GM19324 (cell line): Measurements from ENCODE around the gene TMEM143.
"Not testable (repeated sequence)": the region's sequence is repeated elsewhere in the genome, so short reads cannot be mapped to it uniquely, and the experiment has no call there.

ENCODE experiments used
- ATAC-seq: cut with Tn5 transposase; IDR thresholded peaks from one replicate; pipeline ENCODE4 v1.9.1; 2021; ENCODE audit warnings: mild to moderate bottlenecking, moderate library complexity; ENCODE audit not compliant: unreplicated experiment, low FRiP score

The TMEM143 gene

DNA sequence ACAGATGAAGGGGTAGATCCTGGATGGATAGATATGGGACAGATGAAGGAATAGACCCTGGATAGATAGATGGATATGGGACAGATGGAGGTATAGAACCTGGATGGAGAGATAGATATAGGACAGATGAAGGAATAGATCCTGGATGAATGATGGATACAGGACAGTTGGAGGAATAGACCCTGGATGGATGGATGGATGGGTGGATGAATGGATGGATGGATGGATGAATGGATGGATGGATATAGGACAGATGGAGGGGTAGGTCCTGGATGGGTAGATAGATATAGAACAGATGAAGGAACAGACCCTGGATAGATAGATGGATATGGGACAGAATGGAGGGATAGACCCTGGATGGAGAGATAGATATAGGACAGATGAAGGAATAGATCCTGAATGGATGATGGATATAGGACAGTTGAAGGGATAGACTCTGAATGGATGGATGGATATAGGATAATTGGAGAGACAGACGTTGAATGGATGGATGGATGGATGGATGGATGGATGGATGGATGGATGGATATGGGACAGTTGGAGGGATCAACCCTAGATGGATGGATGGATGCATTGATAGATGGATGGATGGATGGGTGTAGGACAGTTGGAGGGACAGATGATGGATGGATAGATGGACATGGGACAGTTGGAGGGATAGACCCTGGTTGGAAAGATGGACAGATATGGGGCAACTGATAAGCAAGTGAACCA is 61.7 kb downstream of the TMEM143 start:
- ATAC-seq = no peak

DNA sequence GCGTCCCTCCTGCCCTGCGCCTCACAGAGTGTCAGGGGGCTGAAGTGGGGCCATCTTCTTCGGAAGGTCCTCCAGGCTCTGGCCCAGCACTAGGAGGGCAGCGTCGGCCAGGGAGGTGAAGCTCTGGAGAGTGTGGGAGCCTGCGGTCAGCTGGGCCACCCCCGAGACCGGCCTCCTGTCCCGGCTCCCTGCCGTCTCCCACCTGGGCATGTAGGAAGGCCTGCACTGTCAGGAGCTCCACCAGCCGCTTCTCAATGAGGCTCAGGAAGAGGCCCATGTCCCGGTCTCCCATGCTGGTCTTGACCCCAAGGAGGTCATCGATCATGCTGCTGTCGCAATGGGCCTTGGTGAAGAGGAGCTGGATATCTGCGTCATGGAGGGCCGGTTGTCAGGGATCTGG is 65.8 kb downstream of the TMEM143 start:
- ATAC-seq = no peak

DNA sequence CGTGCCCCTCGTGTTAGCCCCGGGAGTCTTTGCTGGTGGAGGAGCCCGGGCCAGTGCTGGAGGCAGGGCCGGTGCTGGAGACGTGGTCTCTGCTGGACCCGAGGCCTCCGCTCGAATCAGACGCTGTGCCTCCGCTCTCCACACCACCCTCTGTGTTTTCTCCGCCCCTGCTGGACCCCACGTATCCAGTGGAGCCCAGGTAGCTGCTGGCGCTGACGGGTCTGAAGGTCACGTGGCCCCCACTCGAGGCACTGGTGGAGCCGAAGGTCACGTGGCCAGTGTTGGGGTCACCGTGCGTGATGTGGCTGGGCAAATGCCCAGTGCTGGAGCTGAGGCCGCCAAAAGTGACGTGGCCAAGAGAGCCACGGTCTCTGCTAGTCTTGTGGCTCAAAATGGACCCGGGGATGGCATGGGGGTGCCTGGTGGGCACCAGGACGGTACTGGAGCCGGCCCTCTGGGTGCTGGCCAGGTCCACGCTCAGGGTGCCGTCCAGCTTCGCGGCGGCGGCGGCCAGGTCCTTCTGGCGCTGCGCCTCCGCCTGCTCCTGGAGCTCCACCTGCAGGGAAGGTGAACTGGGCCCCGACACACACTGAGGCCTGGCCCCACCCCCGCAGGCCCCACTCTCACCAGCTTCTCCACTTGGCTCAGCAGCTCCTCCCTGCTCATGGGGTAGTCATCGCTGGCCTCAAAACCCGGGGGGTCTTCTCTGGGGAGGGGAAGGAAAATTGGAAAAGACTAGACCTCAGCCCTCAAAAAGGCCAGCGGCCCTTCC is 66.6 kb downstream of the TMEM143 start:
- ATAC-seq = no peak

DNA sequence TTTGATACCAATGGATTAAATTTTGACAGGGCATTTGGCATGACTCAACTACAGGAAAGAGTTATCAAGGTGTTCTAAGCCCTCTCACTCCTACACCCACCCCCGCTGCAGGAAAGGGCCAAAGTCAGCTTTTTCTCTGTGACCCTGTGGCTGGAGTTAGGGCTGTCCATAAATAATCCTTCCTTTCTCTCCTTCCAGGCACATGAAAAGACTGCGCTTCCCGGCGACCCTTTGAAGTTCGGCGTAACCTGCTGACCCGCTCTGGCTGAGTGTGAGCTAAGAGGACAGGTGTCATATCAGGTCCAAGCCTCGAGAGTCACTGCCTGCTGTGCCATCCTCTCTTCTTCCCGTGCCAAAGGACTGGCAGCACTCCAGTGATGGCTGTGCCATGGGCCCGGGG is 68.3 kb downstream of the TMEM143 start:
- ATAC-seq = no peak

DNA sequence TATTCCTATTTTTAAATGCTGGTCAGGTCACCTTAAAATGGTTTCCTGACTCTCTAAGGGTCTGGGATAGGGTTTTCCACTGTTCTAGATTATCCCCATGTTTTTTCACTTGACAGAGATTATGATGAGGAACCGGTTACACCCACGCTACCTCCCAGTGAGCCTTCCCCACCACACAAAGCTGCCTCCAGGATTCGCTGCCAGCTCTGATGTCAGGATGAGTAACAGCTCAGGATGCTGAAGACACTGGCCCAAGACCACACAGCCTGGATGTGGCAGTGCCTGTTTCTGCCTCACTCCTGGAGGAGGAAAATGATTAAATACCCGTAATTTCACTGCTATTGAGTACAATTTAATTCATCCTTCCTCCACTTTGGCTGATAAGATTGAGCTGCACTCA is 70.9 kb downstream of the TMEM143 start:
- ATAC-seq = no peak

DNA sequence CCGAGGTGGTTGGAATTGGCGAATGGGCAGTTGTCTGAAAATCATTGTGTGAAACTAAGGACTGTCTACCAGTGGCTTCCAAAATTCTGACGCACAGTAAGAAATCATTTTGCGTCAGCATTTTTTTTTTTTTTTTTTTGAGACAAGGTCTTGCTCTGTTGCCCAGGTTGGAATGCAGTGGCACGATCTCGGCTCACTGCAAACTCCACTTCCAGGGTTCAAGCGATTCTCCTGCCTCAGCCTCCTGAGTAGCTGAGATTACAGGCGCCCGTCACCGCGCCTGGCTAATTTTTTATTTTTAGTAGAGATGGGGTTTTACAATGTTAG is 72.3 kb downstream of the TMEM143 start:
- not testable (repeated sequence) for ATAC-seq

DNA sequence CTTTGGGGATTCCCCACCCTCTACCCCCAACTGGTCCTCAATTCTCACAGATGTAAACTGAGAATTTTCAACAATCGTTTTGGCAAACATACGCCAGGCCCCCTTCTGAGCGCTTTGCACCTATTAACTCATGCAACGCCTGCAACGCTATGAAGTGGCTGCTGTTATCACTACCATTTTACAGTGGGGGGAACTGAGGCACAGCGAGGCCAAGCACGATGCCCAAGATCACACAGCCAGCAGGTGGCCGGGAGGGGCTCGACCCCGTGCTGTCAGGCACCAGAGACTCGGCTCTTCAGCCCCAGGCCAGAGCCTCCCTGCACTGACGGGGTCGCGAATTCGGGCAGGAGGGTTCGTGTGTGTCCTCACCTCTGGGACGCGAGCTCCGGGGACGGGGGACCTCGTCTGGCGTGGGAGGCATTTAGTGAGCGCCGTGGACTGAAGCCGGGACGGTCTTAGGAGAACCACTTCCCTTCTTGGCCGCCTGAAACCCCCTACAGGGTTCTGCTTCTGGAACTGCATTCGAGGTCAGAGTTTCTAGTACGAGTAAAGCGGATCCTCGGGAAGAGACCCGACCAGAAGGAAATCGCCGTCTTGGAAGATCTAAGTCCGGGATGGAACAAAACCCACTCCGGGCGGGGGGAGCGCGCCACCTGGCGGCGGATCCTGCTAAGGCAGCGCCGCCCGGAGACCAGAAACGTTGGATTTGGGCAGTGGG is 72.8 kb downstream of the TMEM143 start:
- ATAC-seq = no peak

DNA sequence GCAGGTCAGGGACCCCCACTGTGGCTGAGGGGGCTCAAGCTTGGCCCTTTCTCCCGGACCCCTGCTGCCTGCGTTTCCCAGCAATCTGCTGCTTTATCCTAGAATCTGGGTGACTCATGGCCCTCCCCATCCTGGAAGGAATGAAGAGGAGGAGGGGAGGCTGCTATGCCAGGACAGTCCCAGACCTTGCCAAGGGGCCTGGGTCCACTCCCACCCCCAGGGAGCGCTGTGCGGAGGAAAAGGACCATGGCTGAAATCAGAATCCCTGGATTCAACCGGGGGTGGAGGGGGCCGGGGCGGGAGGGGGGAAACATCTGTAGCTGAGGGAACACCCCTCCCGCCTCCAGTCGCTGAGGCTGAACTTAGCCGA is 73.4 kb downstream of the TMEM143 start:
- ATAC-seq = no peak

DNA sequence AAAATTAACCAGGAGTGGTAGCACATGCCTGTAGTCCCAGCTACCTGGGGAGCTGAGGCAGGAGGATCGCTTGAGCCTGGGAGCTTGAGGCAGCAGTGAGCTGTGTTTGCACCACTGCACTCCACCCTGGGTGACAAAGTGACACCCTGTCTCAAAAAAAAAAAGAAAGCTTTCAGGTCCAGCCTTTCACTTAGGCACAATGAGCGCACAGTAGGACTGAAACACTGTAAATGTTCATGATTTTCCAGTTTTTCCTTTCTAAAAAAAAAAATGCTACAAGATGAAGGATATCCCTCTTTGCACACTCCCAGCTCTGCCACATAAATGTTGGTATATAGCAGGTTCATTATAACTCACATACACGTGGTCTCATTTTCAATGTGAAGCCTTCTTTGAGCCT is 76.0 kb downstream of the TMEM143 start:
- no peak for ATAC-seq

DNA sequence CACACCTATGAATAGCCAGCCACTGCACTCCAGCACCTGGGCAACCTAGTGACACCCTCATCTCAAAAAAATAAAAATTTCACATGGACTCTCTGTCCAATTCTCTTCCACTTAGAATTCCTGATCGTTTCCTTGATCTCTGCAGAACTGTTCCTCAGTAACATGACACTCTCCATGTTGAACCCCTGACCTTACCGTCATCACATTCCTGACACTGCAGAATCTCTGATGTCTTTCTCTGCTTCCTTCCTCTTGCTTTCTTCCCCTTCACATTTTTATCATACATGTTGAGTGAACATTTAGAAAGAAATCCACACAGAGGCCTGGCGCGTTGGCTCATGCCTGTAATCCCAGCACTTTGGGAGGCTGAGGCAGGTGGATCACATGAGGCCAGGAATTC is 78.8 kb downstream of the TMEM143 start:
- ATAC-seq = no peak

DNA sequence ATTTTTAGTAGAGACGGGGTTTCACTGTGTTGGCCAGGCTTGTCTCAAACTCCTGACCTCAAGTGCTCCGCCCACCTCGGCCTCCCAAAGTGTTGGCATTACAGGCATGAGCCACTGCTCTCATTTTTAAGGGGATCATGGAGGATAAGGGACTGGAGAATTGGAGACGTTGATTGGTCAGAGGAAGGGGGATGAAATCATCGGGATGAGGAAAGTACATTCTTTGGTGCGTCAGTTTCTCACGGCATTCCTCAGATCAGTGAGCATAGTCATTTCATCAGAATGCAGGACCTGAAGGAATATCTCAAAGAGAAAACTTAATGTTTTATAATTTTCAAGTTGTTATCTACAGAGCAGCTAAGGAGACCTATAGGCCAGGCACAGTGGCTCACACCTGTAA is 79.8 kb downstream of the TMEM143 start:
- no peak for ATAC-seq
